HepG2 (cell line): ENCODE data around the gene ZER1. TPM values are rescaled to one million over a fixed set of nuclear protein-coding genes. Genes with fewer than 3 reads are reported as not detected.

Experiments used
- ATAC-seq: fragments of 200-7000 bp; cut with Tn5 transposase; 3 replicates; pipeline ENCODE4 v1.9.1; 2020; ENCODE audit warnings: mild to moderate bottlenecking, moderate library complexity
- BruUV-seq: library from RNA; stranded (reverse); fragments of 400-500 nt; replicated peaks from 2 replicates; lab custom pipeline; 2021; lab: Mats Ljungman, UMichigan
- CTCF ChIA-PET: fragments of 300-600 bp; formaldehyde crosslinking; extraction: SDS; loops from one replicate; lab custom pipeline; 2021; ENCODE audit warnings: low total read pairs, inconsistent platforms, low intra/inter-chr PET ratio; lab: Yijun Ruan, JAX
- POLR2A ChIA-PET: fragments of 350-600 bp; sonication (Branson Sonifier 250); formaldehyde crosslinking; loops from one replicate; lab custom pipeline; 2020; ENCODE audit warnings: antibody characterized with exemption, inconsistent platforms; lab: Yijun Ruan, JAX
- DNase-seq: peaks from one replicate; pipeline ENCODE4 v3.0.0-alpha.2; 2015; ENCODE audit warnings: low spot score
- FAIRE-seq: peaks from 3 replicates; lab custom pipeline; 2011; peaks lifted over from hg19 to GRCh38; lab: Jason Lieb, UNC
- H2AFZ ChIP-seq: one replicate; pipeline ENCODE4 v1.6.1; 2011; ENCODE audit warnings: low read length, inconsistent platforms
- H3K27ac ChIP-seq: fragments of 300-600 bp; 3 replicates; pipeline ENCODE4 v1.8.0; 2011; ENCODE audit warnings: mixed run types, mild to moderate bottlenecking, mixed read lengths, low read length, inconsistent platforms; ENCODE audit not compliant: insufficient read depth; ENCODE audit errors: extremely low read length
- H3K27me3 ChIP-seq, 2 experiments: fragments of 200-600 bp in 1 of 2; 2 replicates in 1 of 2; 3 replicates in 1 of 2; pipeline versions ENCODE4 v1.6.0 to v1.8.0; 2011; ENCODE audit warnings: low read length in 2 of 2, mild to moderate bottlenecking in 2 of 2, moderate library complexity in 2 of 2, inconsistent platforms in 1 of 2; ENCODE audit not compliant: insufficient read depth in 2 of 2, control insufficient read depth in 1 of 2
- H3K36me3 ChIP-seq, 2 experiments: fragments of 200-600 bp in 1 of 2; replicated peaks in 1 of 2; 2 replicates in 1 of 2; 3 replicates in 1 of 2; pipeline versions ENCODE4 v1.5.1 to v1.8.0; 2011; ENCODE audit warnings: low read length in 2 of 2, inconsistent platforms in 1 of 2; ENCODE audit not compliant: insufficient read depth in 2 of 2, control insufficient read depth in 1 of 2
- H3K4me1 ChIP-seq: 2 replicates; pipeline ENCODE4 v1.5.1; 2012; ENCODE audit warnings: low read length, inconsistent platforms; ENCODE audit not compliant: insufficient read depth
- H3K4me2 ChIP-seq: 2 replicates; pipeline ENCODE4 v1.6.0; 2011; ENCODE audit warnings: low read depth, low read length, inconsistent platforms
- H3K4me3 ChIP-seq, 3 experiments: fragments of 200-600 bp in 1 of 3; sonication (generic), shearing (Covaris generic) in 1 of 3; replicated peaks in 1 of 3; 2 replicates each; pipeline ENCODE4 v1.5.1; 2011 to 2016; ENCODE audit warnings: low read length in 3 of 3, inconsistent platforms in 2 of 3, low read depth in 2 of 3, mild to moderate bottlenecking in 2 of 3, control low read depth in 1 of 3, mixed read lengths in 1 of 3; ENCODE audit not compliant: insufficient read depth in 1 of 3
- H3K79me2 ChIP-seq: one replicate; pipeline ENCODE4 v1.6.1; 2011; ENCODE audit warnings: low read length, inconsistent platforms; ENCODE audit not compliant: insufficient read depth
- H3K9ac ChIP-seq: 2 replicates; pipeline ENCODE4 v1.6.0; 2011; ENCODE audit warnings: mild to moderate bottlenecking, low read depth, low read length, inconsistent platforms; ENCODE audit not compliant: insufficient read depth
- H3K9me3 ChIP-seq: 2 replicates; pipeline ENCODE4 v1.5.1; 2012; ENCODE audit warnings: mild to moderate bottlenecking, low read length
- H4K20me1 ChIP-seq: 2 replicates; pipeline ENCODE4 v1.6.0; 2011; ENCODE audit warnings: inconsistent platforms, mild to moderate bottlenecking, low read length, moderate library complexity; ENCODE audit not compliant: insufficient read depth
- NFE2 ChIP-seq: sonication (generic); formaldehyde crosslinking; IDR thresholded peaks from 2 replicates; pipeline ENCODE4 v1.4.0; 2020; ENCODE audit warnings: missing genetic modification reagents
- NFYC ChIP-seq: IDR thresholded peaks from 2 replicates; pipeline ENCODE4 v1.6.1; 2016; ENCODE audit warnings: missing genetic modification reagents, missing compliant biosample characterization
- NRL ChIP-seq: sonication (generic); formaldehyde crosslinking; IDR thresholded peaks from 2 replicates; pipeline ENCODE4 v1.5.0; 2020; ENCODE audit warnings: missing genetic modification reagents, mild to moderate bottlenecking, moderate library complexity, borderline replicate concordance
- ZFP1 ChIP-seq: IDR thresholded peaks from 2 replicates; pipeline ENCODE4 v1.6.1; 2016
- ZFP41 ChIP-seq: sonication (generic); formaldehyde crosslinking; IDR thresholded peaks from 2 replicates; pipeline ENCODE4 v1.4.0; 2020; ENCODE audit warnings: mild to moderate bottlenecking, missing genetic modification reagents, borderline replicate concordance
- ZNF460 ChIP-seq: sonication (generic); formaldehyde crosslinking; IDR thresholded peaks from 2 replicates; pipeline ENCODE4 v1.5.1; 2020; ENCODE audit warnings: missing genetic modification reagents, mild to moderate bottlenecking, borderline replicate concordance
- WGBS: methylation state at CpG from one replicate; pipeline ENCODE4 v1.1.6; 2017; ENCODE audit warnings: low lambda C conversion rate; 5-methylcytosine and 5-hydroxymethylcytosine counted together
- in situ Hi-C: cut with HindIII; loops from 2 replicates; pipeline ENCODE4 v1.10.0; 2017; ENCODE audit warnings: low pct_unique_long_range_greater_than_20kb; ENCODE audit not compliant: extremely low pct_ligation_motif_present
- intact Hi-C: fragments of 100-400 bp; cut with micrococcal nuclease; formaldehyde crosslinking; loops from one replicate; pipeline ENCODE4 v1.10.0; 2022; ENCODE audit not compliant: unreplicated experiment
- polyA plus RNA-seq, 8 experiments: library from polyadenylated mRNA; depleted of rRNA in 3 of 8; stranded (reverse) in 7 of 8; unstranded in 1 of 8; fragments of >200 nt; fragmentation: Illumina TruSeq in 4 of 8; extraction: Trizol in 4 of 8; gene quantifications; 2 replicates each; pipeline versions ENCODE4 v1.2.1 to v1.2.3, GENCODE V29; 2011 to 2016; ENCODE audit warnings: low read depth in 4 of 8, missing spikeins in 1 of 8, mixed read lengths in 1 of 8; ENCODE audit not compliant: insufficient read depth in 1 of 8
- total RNA-seq, 5 experiments: library from RNA; depleted of rRNA; stranded (reverse); fragments of >200 nt; fragmentation: Illumina TruSeq; extraction: Trizol; gene quantifications; 2 replicates each; pipeline ENCODE4 v1.2.3, GENCODE V29; 2016; ENCODE audit warnings: low read depth in 1 of 5
- TF ChIP-seq, protein P1 (sequence below): IDR thresholded peaks from 2 replicates; pipeline ENCODE4 v1.6.1; 2016; ENCODE audit warnings: low read depth, borderline replicate concordance
- TF ChIP-seq, protein P2 (sequence below), 2 experiments: fragments of 450-650 bp in 1 of 2; sonication (generic) in 1 of 2; formaldehyde crosslinking; IDR thresholded peaks; 2 replicates each; pipeline versions ENCODE4 v1.5.0 to v1.8.0; 2020 to 2022; ENCODE audit warnings: mild to moderate bottlenecking in 1 of 2, missing genetic modification reagents in 1 of 2
- TF ChIP-seq, protein P3 (sequence below): sonication (generic); formaldehyde crosslinking; IDR thresholded peaks from 2 replicates; pipeline ENCODE4 v1.5.0; 2020; ENCODE audit warnings: mild to moderate bottlenecking, missing genetic modification reagents

The ZER1 gene
- total and polyA plus RNA-seq, 2 of the 13 experiments (the other 11 are each of a cell fraction or from before 2014, with no cell fraction given), result 7.7 to 40.0 TPM

GRCh38 chr9:128818099-128818838, 46.5 kb upstream of the ZER1 start, which contains the start of gene ENDOG (continued):
- TF ChIP-seq, protein P1, sequence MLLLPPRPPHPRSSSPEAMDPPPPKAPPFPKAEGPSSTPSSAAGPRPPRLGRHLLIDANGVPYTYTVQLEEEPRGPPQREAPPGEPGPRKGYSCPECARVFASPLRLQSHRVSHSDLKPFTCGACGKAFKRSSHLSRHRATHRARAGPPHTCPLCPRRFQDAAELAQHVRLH, result peak; percentile 43; the same call in 1 of the 2 replicates
- TF ChIP-seq, protein P2, sequence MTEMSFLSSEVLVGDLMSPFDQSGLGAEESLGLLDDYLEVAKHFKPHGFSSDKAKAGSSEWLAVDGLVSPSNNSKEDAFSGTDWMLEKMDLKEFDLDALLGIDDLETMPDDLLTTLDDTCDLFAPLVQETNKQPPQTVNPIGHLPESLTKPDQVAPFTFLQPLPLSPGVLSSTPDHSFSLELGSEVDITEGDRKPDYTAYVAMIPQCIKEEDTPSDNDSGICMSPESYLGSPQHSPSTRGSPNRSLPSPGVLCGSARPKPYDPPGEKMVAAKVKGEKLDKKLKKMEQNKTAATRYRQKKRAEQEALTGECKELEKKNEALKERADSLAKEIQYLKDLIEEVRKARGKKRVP (CRISPR knock-in tag; IDR thresholded peaks at IDR 0.05), result no peak
- TF ChIP-seq NFYC (CRISPR knock-in tag), result peak; percentile 81

DNA sequence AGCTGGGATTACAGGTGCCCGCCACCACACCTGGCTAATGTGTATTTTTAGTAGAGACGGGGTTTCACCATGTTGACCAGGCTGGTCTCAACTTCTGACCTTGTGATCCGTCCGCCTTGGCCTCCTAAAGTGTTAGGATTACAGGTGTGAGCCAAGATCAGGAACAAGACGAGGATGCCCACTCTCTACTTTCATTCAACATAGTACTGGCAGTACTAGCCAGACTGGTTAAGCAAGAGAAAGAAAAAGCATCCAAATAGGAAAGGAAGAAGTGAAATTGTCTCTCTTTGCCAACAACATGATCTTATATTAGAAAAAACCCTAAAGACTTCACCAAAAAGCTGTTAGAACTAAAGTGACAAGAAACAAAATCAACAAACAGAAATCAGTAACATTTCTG, 39.1 kb upstream of the ZER1 start:
- Histone ChIP-seq H4K20me1 (no peaks in the 10 kb centered on the region), H3K27me3 (no peaks in the 10 kb centered on the region), H2AFZ (no peak overlapping the region), H3K4me3 (no peak overlapping the region), H3K4me1 (no peaks in the 10 kb centered on the region), H3K36me3 (peaks cover 5 to 13% of the 10 kb centered on the region in 2 experiments; a peak in 4 of 5 replicates), H3K9ac (no peak overlapping the region), H3K79me2 (no peaks in the 10 kb centered on the region), H3K27ac (no peak overlapping the region), H3K9me3 (no peaks in the 10 kb centered on the region), H3K4me2 (no peak overlapping the region)
- no peak for FAIRE-seq
- DNase-seq, result no peak
- in situ Hi-C loops (no loop called here), intact Hi-C loops (no loop called here)
- no peak for ATAC-seq
- 96% methylated on average over 5 of the region's 5 CpGs for WGBS
- no TSS peak for BruUV-seq
- ChIA-PET POLR2A (interaction anchor here (2.7 kb wide), 1 partner anchor 7 kb away, joined by 11 read pairs; the partner anchor contains the start of gene ENDOG), CTCF (no interaction called here)
- TF ChIP-seq NFE2 (no peak), ZFP41 (no peak), ZFP1 (CRISPR knock-in tag) (no peak), ZNF460 (CRISPR knock-in tag) (no peak), NRL (CRISPR knock-in tag) (no peak)
- TF ChIP-seq, protein P3, sequence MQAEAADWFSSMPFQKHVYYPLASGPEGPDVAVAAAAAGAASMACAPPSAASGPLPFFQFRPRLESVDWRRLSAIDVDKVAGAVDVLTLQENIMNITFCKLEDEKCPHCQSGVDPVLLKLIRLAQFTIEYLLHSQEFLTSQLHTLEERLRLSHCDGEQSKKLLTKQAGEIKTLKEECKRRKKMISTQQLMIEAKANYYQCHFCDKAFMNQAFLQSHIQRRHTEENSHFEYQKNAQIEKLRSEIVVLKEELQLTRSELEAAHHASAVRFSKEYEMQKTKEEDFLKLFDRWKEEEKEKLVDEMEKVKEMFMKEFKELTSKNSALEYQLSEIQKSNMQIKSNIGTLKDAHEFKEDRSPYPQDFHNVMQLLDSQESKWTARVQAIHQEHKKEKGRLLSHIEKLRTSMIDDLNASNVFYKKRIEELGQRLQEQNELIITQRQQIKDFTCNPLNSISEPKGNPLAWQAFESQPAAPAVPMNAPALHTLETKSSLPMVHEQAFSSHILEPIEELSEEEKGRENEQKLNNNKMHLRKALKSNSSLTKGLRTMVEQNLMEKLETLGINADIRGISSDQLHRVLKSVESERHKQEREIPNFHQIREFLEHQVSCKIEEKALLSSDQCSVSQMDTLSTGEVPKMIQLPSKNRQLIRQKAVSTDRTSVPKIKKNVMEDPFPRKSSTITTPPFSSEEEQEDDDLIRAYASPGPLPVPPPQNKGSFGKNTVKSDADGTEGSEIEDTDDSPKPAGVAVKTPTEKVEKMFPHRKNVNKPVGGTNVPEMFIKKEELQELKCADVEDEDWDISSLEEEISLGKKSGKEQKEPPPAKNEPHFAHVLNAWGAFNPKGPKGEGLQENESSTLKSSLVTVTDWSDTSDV (CRISPR knock-in tag), result no peak
